WTC11 (cell line): ENCODE results near the gene DLG1. TPM values are rescaled to one million over a fixed set of nuclear protein-coding genes. Genes with fewer than 3 reads are reported as not detected.

ENCODE experiments used
- ATAC-seq: fragments of 200-7000 bp; cut with Tn5 transposase; 2 replicates; pipeline ENCODE4 v1.10.0; 2021; ENCODE audit warnings: mild to moderate bottlenecking, moderate library complexity
- CTCF ChIA-PET: fragments of 300-600 bp; sonication (Branson Sonifier 250); formaldehyde crosslinking; loops from one replicate; lab custom pipeline; 2021; ENCODE audit warnings: antibody characterized with exemption; lab: Charles Lee
- POLR2A ChIA-PET: fragments of 350-600 bp; sonication (Branson Sonifier 250); formaldehyde crosslinking; loops from one replicate; lab custom pipeline; 2021; ENCODE audit warnings: antibody characterized with exemption; lab: Charles Lee
- DNase-seq: peaks from one replicate; pipeline ENCODE4 v3.0.0; 2021; ENCODE audit warnings: low spot score
- H3K27ac Mint-ChIP-seq: 2 replicates; pipeline ENCODE4 v1.8.0; 2021; ENCODE audit warnings: mixed read lengths
- H3K27me3 Mint-ChIP-seq: 2 replicates; pipeline ENCODE4 v1.8.0; 2021; ENCODE audit warnings: low read depth, mild to moderate bottlenecking, moderate library complexity, mixed read lengths
- H3K36me3 Mint-ChIP-seq: 2 replicates; pipeline ENCODE4 v1.8.0; 2021; ENCODE audit warnings: mixed read lengths
- H3K4me1 Mint-ChIP-seq: 2 replicates; pipeline ENCODE4 v1.8.0; 2022; ENCODE audit warnings: mixed read lengths
- H3K4me3 Mint-ChIP-seq: 2 replicates; pipeline ENCODE4 v1.8.0; 2021; ENCODE audit warnings: mild to moderate bottlenecking, moderate library complexity, mixed read lengths
- H3K9me3 Mint-ChIP-seq: 2 replicates; pipeline ENCODE4 v1.8.0; 2021; ENCODE audit warnings: mixed read lengths
- AFF4 ChIP-seq: sonication (generic); formaldehyde crosslinking; IDR thresholded peaks from 2 replicates; pipeline ENCODE4 v1.8.1; 2023; ENCODE audit warnings: mild to moderate bottlenecking, missing genetic modification reagents, borderline replicate concordance
- ARID4B ChIP-seq: sonication (generic); formaldehyde crosslinking; IDR thresholded peaks from 2 replicates; pipeline ENCODE4 v1.8.0; 2023; ENCODE audit warnings: missing genetic modification reagents, mild to moderate bottlenecking, borderline replicate concordance
- CREB1 ChIP-seq: sonication (generic); formaldehyde crosslinking; IDR thresholded peaks from 2 replicates; pipeline ENCODE4 v1.8.0; 2023; ENCODE audit warnings: mild to moderate bottlenecking, missing genetic modification reagents
- CTCF ChIP-seq: fragments of 200-600 bp; IDR thresholded peaks from 2 replicates; pipeline ENCODE4 v1.8.0; 2022; ENCODE audit warnings: antibody characterized with exemption
- E2F5 ChIP-seq: sonication (generic); formaldehyde crosslinking; IDR thresholded peaks from 2 replicates; pipeline ENCODE4 v1.8.1; 2022; ENCODE audit warnings: mild to moderate bottlenecking, moderate library complexity, missing genetic modification reagents
- HMGA2 ChIP-seq: fragments of 250-450 bp; sonication (Bioruptor Pico); IDR thresholded peaks from 2 replicates; pipeline ENCODE4 v1.4.0; 2021; ENCODE audit warnings: mild to moderate bottlenecking, moderate library complexity
- IRF2 ChIP-seq: sonication (generic); formaldehyde crosslinking; IDR thresholded peaks from 2 replicates; pipeline ENCODE4 v1.8.0; 2022; ENCODE audit warnings: low read depth, missing genetic modification reagents, borderline replicate concordance
- KAT7 ChIP-seq: sonication (generic); formaldehyde crosslinking; IDR thresholded peaks from 2 replicates; pipeline ENCODE4 v1.8.1; 2023; ENCODE audit warnings: missing genetic modification reagents, mild to moderate bottlenecking, borderline replicate concordance
- MAX ChIP-seq: sonication (generic); formaldehyde crosslinking; IDR thresholded peaks from 2 replicates; pipeline ENCODE4 v1.8.0; 2022; ENCODE audit warnings: mild to moderate bottlenecking, missing genetic modification reagents
- MYBL2 ChIP-seq: sonication (generic); formaldehyde crosslinking; IDR thresholded peaks from 2 replicates; pipeline ENCODE4 v1.8.1; 2023; ENCODE audit warnings: mild to moderate bottlenecking, moderate library complexity, missing genetic modification reagents
- NFYB ChIP-seq: sonication (generic); formaldehyde crosslinking; conservative IDR thresholded peaks from 2 replicates; pipeline ENCODE4 v1.8.0; 2022; ENCODE audit warnings: low read depth, missing genetic modification reagents
- NR1H2 ChIP-seq: sonication (generic); formaldehyde crosslinking; IDR thresholded peaks from 2 replicates; pipeline ENCODE4 v1.9.0; 2021; ENCODE audit warnings: mild to moderate bottlenecking, moderate library complexity, missing genetic modification reagents
- RELA ChIP-seq: sonication (generic); formaldehyde crosslinking; IDR thresholded peaks from 2 replicates; pipeline ENCODE4 v1.8.1; 2022; ENCODE audit warnings: missing genetic modification reagents, mild to moderate bottlenecking, borderline replicate concordance
- TP53 ChIP-seq: sonication (generic); formaldehyde crosslinking; IDR thresholded peaks from 2 replicates; pipeline ENCODE4 v1.8.1; 2023; ENCODE audit warnings: mild to moderate bottlenecking, missing genetic modification reagents
- ZBTB21 ChIP-seq: sonication (generic); formaldehyde crosslinking; IDR thresholded peaks from 2 replicates; pipeline ENCODE4 v1.8.1; 2023; ENCODE audit warnings: mild to moderate bottlenecking, missing genetic modification reagents, borderline replicate concordance
- ZNF219 ChIP-seq: sonication (generic); formaldehyde crosslinking; IDR thresholded peaks from 2 replicates; pipeline ENCODE4 v1.8.0; 2023; ENCODE audit warnings: missing genetic modification reagents, mild to moderate bottlenecking, borderline replicate concordance
- ZNF423 ChIP-seq: fragments of 250-450 bp; sonication (Bioruptor Pico); IDR thresholded peaks from 2 replicates; pipeline ENCODE4 v2.1.2; 2022; ENCODE audit warnings: mild to moderate bottlenecking, moderate library complexity
- ZNF512 ChIP-seq: sonication (generic); formaldehyde crosslinking; IDR thresholded peaks from 2 replicates; pipeline ENCODE4 v1.8.1; 2022; ENCODE audit warnings: missing genetic modification reagents, borderline replicate concordance
- total RNA-seq: library from RNA; stranded (reverse); gene quantifications from 3 replicates; pipeline ENCODE4 v1.2.3, GENCODE V29; 2021

Gene DLG1
- total RNA-seq, 1 experiment from 2014 or later = 81.1 TPM

- Mint-ChIP-seq H3K36me3 (peaks cover 10% of the 10 kb centered on the region), H3K27me3 (no peaks in the 10 kb centered on the region), H3K4me3 (peak overlapping the region; percentile 81), H3K4me1 (peaks cover 26% of the 10 kb centered on the region), H3K27ac (peak overlapping the region; percentile 88), H3K9me3 (no peaks in the 10 kb centered on the region)
- peak; percentile 46 for ATAC-seq
- POLR2A ChIA-PET = no interaction called here
- CTCF ChIA-PET = interaction anchor here (0.7 to 1.3 kb wide), 5 partner anchors 31 to 211 kb away, joined by 3 to 4 read pairs (median 3); no protein-coding TSS in a partner anchor
- DNase-seq = peak; percentile 69
- TF ChIP-seq TP53 (no peak), ZBTB21 (no peak), ARID4B (CRISPR knock-in tag) (no peak), CTCF (no peak)
These were observed 788 bp upstream of the DLG1 start for GRCh38 chr3:197298945-197299854.

- Mint-ChIP-seq H3K27me3 (no peaks in the 10 kb centered on the region), H3K9me3 (no peaks in the 10 kb centered on the region), H3K4me1 (peaks cover 18% of the 10 kb centered on the region), H3K36me3 (peaks cover 10% of the 10 kb centered on the region), H3K27ac (peak overlapping the region; percentile 86), H3K4me3 (peak overlapping the region; percentile 95)
- peak; percentile 73 for ATAC-seq
- peak; percentile 91 for DNase-seq
- ChIA-PET POLR2A (interaction anchor here (1.0 kb wide), 1 partner anchor 45 kb away, joined by 3 read pairs; no protein-coding TSS in a partner anchor), CTCF (interaction anchor here (0.6 to 1.7 kb wide), 7 partner anchors 41 to 223 kb away, joined by 3 to 7 read pairs (median 5); no protein-coding TSS in a partner anchor)
- TF ChIP-seq ZNF219 (no peak), NFYB (CRISPR knock-in tag) (peak; percentile 61), IRF2 (CRISPR knock-in tag) (no peak), KAT7 (CRISPR knock-in tag) (0 out of 2 replicates have a peak, but pooled peaks have one; percentile 19), ZNF512 (CRISPR knock-in tag) (no peak), RELA (CRISPR knock-in tag) (no peak), E2F5 (CRISPR knock-in tag) (peak; percentile 72), AFF4 (CRISPR knock-in tag) (no peak), ZNF423 (CRISPR knock-in tag) (peak; percentile 77), NR1H2 (CRISPR knock-in tag) (no peak), CREB1 (no peak), MYBL2 (CRISPR knock-in tag) (0 out of 2 replicates have a peak, but pooled peaks have one; percentile 39), HMGA2 (CRISPR knock-in tag) (no peak), MAX (CRISPR knock-in tag) (peak; percentile 20; the same call in 1 of the 2 replicates)
These were observed 704 bp downstream of the DLG1 start for GRCh38 chr3:197297476-197298340.
